ENCODE results near the gene ATP6V1C2.
"Not testable (repeated sequence)": the region's sequence is repeated elsewhere in the genome, so short reads cannot be mapped to it uniquely, and the experiment has no call there.

The ATP6V1C2 gene

DNA sequence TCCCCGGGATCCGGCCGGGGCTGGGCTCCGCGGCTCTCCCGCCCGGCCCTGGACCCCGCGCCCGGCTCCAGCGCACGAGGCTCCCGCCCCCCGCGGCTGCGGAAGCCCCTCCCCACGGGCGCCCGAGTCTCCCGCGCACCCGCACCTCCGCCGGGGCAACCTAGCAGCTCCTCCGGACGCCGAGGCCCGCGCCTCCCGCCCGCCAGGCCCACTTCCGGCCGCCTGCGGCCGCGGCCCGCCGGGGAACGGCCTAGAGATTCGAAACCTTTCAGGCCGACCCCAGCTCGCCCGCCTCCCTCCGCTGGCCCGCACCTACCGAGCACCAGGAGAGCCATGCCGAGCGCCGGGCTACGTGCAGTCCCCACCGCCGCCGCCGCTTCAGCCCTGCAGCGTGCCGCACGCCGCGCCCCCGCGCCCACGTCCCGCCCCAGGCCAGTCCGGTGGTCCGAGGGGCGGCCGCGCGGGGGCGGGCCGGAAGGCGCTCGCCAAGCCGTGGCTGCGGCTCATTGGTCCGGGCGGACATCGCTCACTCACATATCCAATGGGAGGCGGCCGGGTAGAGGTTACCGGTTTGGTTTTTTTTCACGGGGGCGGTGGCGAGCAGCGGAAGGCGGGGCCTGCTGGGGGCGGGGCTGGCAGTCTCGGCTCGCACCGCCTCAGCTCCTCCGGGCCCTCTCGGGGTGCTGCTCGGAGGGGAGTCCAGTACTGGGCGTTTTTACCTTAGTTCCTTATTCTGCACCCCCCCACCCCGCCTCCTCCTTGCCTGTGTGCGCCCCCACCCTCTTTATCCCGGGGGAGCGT, 91.1 kb downstream of the ATP6V1C2 start, which contains the start of gene PDIA6:
Gene PDIA6, minus strand, starts transcription at position 424 of the 801 bp plus-strand sequence. Its CDS starts 89 bp downstream, at position 335.
- DNase-seq (ENCODE audit: insufficient read length) (peak; percentile 86), FAIRE-seq (peak; percentile 90)
- TF ChIP-seq POLR2AphosphoS5 (IDR thresholded peaks at IDR 0.05; ENCODE audit: low read depth, low read length) (peak; percentile 42; the same call in 1 of the 2 replicates), TAF1 (IDR thresholded peaks at IDR 0.05; ENCODE audit: borderline replicate concordance, low read depth, low read length) (no peak; the same call in 1 of the 2 replicates), POLR2A (IDR thresholded peaks at IDR 0.05; ENCODE audit: low read depth, low read length) (peak; percentile 79; the same call in 1 of the 2 replicates)

DNA sequence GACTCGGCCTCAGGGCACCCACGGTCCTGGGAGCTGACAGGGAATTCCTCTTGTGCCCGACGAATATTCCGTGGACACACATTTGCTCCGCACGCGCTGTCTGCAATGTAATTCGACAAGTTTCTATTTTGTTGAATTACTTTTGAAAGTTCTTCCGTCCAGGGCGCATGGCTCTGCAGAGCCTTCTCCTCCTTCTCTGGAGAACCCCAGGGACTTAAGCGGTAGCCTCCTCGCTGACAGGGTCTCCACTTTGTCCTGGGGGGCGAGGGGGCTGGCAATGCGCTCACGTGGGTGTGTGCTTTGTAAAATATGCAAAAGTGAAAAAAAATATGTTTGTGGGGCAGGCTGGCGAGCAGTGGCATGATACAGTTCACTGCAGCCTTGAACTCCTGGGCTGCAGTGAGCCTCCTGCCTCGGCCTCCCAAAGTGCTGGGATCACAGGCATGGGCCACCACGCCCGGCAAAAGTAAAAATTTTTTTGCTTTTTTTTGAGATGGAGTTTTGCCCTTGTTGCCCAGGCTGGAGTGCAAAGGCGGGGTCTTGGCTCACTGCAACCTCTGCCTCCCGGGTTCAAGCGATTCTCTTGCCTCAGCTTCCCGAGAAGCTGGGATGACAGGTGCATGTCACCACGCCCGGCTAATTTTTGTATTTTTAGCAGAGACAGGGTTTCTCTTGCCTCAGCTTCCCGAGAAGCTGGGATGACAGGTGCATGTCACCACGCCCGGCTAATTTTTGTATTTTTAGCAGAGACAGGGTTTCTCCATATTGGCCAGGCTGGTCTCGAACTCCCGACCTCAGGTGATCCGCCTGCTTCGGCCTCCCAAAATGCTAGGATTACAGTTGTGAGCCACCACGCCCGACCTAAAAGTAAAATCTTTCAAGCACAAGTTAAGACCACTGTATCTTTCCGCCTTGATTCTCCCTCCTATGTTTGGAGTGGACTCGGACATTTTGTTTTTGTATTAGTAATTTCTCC, 92.0 kb downstream of the ATP6V1C2 start:
- not testable (repeated sequence) for FAIRE-seq; DNase-seq (ENCODE audit: insufficient read length)

DNA sequence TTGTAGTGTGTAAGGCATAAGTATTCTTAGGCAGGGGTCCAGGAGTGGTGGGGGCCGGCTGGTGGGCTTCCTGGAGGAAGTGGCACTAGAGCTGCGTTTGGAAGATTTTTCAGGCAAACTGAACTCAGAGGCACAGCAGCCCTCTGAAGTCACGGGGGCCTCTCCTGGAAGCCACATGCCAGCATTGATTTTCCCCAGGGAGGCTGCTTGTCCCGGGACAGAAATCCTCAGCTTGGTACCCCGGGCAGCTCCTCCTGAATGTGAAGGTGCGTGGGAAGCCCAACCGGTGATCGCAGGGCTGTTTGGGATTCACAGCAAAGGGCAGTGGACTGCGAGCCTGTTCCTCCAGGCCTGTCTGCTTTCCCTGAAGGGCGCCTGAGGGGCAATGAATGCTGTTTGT, 92.7 kb downstream of the ATP6V1C2 start:
- no peak for FAIRE-seq
- no peak for TF ChIP-seq TAF1 (IDR thresholded peaks at IDR 0.05; ENCODE audit: borderline replicate concordance, low read depth, low read length)
- no peak for TF ChIP-seq POLR2AphosphoS5 (IDR thresholded peaks at IDR 0.05; ENCODE audit: low read depth, low read length)
- no peak for TF ChIP-seq POLR2A (IDR thresholded peaks at IDR 0.05; ENCODE audit: low read depth, low read length)

DNA sequence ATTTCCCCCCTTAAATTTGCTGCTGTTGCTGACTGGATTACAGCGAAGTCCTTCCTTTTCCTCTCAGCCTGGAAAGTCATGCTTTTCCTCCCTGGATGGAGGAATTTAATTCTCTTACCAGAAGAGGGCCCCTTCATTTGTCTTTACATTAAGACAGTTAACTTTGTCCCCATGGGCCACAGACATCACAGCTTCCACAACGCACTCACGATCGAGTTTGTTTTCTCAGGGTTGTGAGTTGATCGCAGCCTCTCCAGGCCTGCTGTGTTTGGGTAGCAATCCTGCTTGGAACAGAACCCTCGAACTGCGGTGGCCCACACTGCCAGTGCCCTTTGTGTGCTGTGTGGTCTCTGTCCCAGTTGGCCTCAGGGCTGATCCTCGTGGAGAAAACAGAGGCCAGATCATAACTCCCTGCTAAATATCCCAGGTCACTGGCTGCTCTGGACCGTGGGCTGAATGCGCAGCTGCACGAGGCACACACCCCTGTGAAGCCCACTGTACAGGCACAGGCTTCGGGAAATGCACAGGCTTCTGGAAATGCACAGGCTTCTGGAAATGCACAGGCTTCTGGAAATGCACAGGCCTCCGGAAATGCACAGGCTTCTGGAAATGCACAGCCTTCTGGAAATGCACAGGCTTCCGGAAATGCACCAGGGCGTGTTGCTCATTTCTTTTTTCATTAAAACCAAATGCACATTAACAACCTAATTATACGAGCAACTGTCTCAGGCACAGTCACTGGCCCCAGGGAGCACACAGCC, 93.3 kb downstream of the ATP6V1C2 start:
- FAIRE-seq (no peak), DNase-seq (ENCODE audit: insufficient read length) (no peak)
- TF ChIP-seq POLR2AphosphoS5 (IDR thresholded peaks at IDR 0.05; ENCODE audit: low read depth, low read length) (no peak), TAF1 (IDR thresholded peaks at IDR 0.05; ENCODE audit: borderline replicate concordance, low read depth, low read length) (no peak), POLR2A (IDR thresholded peaks at IDR 0.05; ENCODE audit: low read depth, low read length) (no peak)

More for the DNA sequence above, 92.7 kb downstream of the ATP6V1C2 start:
- DNase-seq (ENCODE audit: insufficient read length) = no peak

DNA sequence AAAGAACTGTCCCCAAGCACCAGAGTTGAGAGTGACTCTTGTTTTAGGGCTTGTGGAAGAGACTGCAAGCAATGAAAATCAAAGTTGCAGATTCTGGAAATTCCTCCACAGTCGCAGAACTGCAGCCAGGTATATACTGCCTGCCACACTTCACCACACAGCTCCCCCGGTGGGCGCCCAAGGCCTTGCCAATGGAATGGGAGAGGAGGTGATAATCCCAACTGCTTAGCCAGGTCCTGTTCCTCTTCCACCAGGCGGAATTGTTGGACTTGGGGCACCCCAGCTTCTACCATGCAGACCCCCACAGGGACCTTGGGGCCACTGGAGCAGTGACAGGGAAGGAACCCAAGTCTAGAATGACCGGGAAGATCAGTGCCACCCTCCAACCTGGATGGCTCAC, 96.0 kb downstream of the ATP6V1C2 start:
- DNase-seq (ENCODE audit: insufficient read length) = no peak
- FAIRE-seq = no peak
- TF ChIP-seq TAF1 (IDR thresholded peaks at IDR 0.05; ENCODE audit: borderline replicate concordance, low read depth, low read length) = no peak
- no peak for TF ChIP-seq POLR2A (IDR thresholded peaks at IDR 0.05; ENCODE audit: low read depth, low read length)
- TF ChIP-seq POLR2AphosphoS5 (IDR thresholded peaks at IDR 0.05; ENCODE audit: low read depth, low read length) = no peak

DNA sequence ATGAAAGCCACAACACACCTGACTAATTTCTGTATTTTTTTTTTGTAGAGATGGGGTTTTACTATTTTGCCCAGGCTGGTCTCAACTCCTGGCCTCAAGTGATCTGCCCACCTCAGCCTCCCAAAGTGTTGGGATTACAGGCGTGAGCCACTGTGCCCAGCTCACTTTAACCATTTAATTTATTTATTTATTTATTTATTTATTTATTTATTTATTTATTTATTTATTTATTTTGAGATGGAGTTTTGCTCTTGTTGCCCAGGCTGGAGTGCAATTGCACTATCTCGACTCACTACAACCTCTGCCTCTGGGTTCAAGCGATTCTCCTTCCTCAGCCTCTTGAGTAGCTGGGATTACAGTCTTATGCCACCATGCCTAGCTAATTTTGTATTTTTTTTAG, 96.9 kb downstream of the ATP6V1C2 start:
- not testable (repeated sequence) for DNase-seq (ENCODE audit: insufficient read length); FAIRE-seq

DNA sequence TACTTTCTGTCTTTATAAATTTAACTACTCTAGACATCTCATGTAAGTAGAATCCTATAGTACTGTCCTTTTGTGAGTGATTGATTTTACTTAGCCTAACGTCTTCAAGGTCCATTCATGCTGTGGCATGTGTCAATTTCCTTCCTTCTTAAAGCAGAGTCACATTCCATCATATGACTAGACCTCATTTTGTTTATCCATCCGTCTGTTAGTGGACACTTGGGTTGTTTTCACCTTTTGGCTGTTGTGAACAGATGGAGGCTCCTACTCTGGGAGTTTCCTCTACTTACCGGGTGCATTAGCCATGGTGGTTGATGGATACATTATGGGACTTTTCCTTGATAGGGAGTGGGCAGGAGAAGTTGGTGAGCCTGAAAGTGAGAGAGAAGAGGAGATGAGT, 97.6 kb downstream of the ATP6V1C2 start:
- FAIRE-seq (no peak), DNase-seq (ENCODE audit: insufficient read length) (no peak)
- no peak for TF ChIP-seq POLR2A (IDR thresholded peaks at IDR 0.05; ENCODE audit: low read depth, low read length)
- no peak for TF ChIP-seq TAF1 (IDR thresholded peaks at IDR 0.05; ENCODE audit: borderline replicate concordance, low read depth, low read length)
- TF ChIP-seq POLR2AphosphoS5 (IDR thresholded peaks at IDR 0.05; ENCODE audit: low read depth, low read length) = no peak

DNA sequence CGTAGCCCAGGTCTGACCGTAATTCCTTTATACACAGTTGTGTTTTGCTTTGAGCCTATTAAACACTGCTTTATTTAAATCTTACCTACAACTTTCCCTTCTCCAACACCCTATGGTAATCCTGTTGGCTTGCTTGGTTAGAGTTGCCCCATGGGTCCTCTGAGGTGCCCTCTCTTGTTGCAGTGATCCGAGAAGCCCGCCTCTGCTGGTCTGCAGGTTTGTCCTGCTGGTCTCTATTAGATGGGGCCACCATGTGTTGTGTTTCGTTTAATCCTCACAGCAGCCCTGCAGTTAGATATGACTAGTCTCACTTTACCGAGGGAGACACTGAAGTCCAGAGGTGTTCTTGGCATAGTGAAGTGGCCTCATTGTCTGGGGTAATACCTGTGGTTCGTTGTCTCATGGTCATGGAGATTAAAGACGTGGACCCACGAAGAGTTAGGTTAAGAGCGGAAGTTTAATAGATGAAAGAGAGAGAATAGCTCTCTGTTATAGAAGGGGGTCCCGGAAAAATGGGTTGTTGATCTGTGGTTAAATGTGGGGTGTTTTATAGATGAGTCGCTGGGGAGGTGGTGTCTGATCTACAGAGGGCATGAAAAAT, 98.4 kb downstream of the ATP6V1C2 start:
- no peak for FAIRE-seq

DNA sequence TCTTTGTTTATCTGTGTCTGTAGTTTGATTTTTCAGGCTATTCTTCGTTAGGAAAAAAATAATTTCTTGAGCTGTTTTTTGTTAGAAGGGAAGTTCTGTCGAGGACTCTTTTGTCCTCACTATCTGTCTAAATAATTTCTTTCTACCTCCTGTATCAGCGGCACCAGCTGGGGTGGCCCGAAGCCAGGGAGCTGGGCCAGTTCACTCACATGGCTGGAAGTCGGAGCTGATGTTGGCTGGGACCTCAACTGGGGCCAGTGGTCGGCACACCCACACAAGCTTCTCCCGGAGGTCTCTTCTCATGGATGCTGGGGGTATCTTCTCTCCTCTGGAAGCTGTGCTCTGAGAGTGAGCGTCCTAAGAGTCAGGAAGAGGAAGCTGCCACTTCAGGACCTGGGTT, 99.1 kb downstream of the ATP6V1C2 start:
- FAIRE-seq (no peak), DNase-seq (ENCODE audit: insufficient read length) (no peak)
- TF ChIP-seq POLR2A (IDR thresholded peaks at IDR 0.05; ENCODE audit: low read depth, low read length) = no peak
- no peak for TF ChIP-seq TAF1 (IDR thresholded peaks at IDR 0.05; ENCODE audit: borderline replicate concordance, low read depth, low read length)
- no peak for TF ChIP-seq POLR2AphosphoS5 (IDR thresholded peaks at IDR 0.05; ENCODE audit: low read depth, low read length)

More for the DNA sequence above, 98.4 kb downstream of the ATP6V1C2 start:
- TF ChIP-seq POLR2A (IDR thresholded peaks at IDR 0.05; ENCODE audit: low read depth, low read length) (no peak), TAF1 (IDR thresholded peaks at IDR 0.05; ENCODE audit: borderline replicate concordance, low read depth, low read length) (no peak)
- no peak for DNase-seq (ENCODE audit: insufficient read length)

DNA sequence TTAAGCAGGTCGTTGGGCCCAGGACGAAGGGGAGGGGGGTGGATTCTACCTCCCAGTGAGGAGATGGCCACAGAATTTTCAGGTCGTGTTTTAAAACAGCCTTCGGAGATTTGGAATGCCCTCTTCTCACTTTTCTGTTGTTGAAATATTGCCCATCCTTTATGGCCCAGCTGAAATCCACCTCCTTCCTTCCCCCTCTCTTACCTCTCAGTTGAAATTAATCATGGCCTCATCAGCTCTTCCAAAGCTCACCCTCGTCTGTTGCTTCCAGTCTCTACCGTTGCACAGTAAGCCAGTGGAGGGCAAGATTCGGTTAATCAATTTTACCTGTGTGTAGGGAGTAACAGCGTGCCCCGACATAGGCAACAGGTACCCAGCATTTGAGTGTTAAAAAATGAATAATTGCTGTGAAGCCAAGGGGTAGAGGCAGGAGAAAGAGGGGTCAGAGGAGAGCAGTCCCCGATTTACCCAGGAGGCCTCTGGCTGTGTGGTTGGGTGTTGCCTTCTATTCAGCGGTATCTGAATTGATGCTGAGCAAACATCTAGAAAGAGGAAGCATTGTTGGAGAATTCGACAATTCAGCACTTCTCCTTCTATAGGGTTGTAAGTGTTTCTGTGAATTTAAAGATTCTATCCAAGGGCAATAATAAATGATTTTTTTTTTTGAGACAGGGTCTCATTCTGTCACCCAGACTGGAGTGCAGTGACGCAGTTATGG, 99.7 kb downstream of the ATP6V1C2 start:
- no peak for TF ChIP-seq TAF1 (IDR thresholded peaks at IDR 0.05; ENCODE audit: borderline replicate concordance, low read depth, low read length)
- no peak for TF ChIP-seq POLR2AphosphoS5 (IDR thresholded peaks at IDR 0.05; ENCODE audit: low read depth, low read length)
- no peak for TF ChIP-seq POLR2A (IDR thresholded peaks at IDR 0.05; ENCODE audit: low read depth, low read length)
- DNase-seq (ENCODE audit: insufficient read length) = no peak
- no peak for FAIRE-seq

All from GM12892 (cell line).